ENCODE measurements around the gene FKBP14. TPM values are rescaled to one million over a fixed set of nuclear protein-coding genes. Genes with fewer than 3 reads are reported as not detected.

The FKBP14 gene
- total RNA-seq, 1 donor from 2014 or later, result 8.6 TPM

DNA sequence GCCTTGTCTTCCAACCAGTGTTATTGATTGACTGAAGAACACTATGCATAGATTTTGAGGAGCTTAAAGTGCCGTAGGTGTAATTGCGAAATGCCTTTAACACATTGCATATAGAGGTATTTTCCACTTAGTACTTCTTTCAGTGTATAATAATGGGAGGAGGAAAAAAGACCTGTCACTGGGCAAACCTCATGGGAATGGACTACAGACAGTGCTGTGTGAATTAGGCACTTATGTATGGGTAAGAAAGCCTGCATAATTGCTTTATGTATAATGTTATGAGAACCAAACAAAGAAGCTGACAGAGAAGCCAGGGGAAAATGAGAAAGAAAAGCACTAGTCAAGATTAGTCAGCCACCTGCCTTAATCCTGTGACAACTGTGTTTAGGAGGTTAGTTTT is 24.5 kb downstream of the FKBP14 start:
- DNase-seq (no peak), ATAC-seq (ENCODE audit: poor library complexity) (no peak)

DNA sequence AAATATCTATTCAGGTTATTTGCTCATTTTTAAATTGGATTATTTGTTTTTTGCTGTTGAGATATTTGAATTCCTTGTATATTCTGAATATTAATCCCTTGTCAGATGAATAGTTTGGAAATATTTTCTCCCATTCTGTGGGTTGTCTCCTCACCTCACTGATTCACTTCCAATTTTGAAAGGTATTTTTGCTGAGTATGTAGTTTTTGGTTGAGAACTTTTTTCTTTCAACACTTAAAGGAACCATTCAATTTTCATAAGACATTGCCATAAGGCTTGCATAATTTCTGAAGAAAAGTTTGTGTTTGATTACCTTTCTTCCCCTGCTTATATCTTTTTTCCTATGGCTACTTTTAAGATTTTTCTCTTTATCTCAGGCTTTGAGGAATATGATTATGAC is 28.0 kb downstream of the FKBP14 start:
- intact Hi-C loops (cut with DNase I), result no loop called here
- ATAC-seq (ENCODE audit: poor library complexity) (no peak), DNase-seq (no peak)

More for the DNA sequence above, 24.5 kb downstream of the FKBP14 start:
- intact Hi-C loops (cut with DNase I), result no loop called here

DNA sequence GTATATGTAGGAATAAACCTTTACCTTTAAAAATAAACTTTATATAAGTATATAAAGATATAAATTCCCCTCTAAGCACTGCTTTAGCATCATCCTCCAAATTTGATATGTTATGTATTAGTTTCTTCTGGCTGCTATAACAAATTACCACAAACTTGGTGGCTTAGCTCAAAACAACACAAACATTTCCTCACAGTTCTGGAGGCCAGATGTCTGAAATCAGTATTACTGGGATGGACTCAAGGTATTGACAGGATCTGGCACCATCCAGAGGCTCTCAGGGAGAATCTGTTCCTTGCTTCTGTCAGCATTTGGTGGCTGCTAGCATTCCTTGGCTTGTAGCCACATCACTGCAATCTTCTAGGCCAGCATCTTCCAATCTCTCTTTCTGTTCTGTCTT is 30.2 kb downstream of the FKBP14 start:
- intact Hi-C loops (cut with DNase I), result no loop called here
- DNase-seq (no peak), ATAC-seq (ENCODE audit: poor library complexity) (no peak)

DNA sequence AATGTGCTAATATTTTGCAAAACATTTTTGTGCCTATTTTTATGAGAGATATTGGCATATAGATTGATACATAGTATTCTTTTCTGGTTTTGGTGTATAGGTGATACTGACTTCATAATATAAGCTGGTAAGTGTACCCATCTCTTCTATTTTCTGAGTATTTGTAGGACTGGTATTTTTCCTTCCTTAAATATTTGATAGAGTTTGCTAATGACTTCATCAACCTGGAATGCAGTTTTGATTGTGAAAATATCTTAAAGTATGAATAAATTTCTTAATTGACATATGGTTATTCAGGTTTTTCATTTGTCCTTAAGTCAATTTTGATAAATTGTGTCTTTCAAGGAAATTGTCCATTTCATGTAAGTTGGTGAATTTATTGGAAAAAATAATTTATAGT is 30.9 kb downstream of the FKBP14 start:
- no peak for ATAC-seq (ENCODE audit: poor library complexity)

DNA sequence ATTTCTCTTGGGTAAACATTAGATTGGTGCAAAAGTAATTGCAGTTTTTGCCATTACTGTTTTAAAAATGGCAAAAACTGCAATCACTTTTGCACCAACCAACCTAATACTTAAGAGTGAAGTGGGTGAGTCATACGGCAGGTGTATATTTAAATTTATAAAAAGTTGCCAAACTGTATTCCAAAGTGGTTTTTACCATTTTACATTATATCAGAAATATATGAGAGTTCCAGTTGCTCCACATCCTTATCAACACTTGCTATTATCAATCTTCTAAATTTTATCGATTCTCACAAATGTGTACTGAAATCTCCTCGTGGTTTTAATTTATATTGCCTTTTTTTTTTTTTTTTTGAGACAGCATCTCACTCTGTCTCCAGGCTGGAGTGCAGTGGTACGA is 33.4 kb downstream of the FKBP14 start:
- DNase-seq (no peak), ATAC-seq (ENCODE audit: poor library complexity) (no peak)
- intact Hi-C loops (cut with DNase I), result no loop called here

More for the DNA sequence above, 30.9 kb downstream of the FKBP14 start:
- DNase-seq, result no peak
- intact Hi-C loops (cut with DNase I), result no loop called here

DNA sequence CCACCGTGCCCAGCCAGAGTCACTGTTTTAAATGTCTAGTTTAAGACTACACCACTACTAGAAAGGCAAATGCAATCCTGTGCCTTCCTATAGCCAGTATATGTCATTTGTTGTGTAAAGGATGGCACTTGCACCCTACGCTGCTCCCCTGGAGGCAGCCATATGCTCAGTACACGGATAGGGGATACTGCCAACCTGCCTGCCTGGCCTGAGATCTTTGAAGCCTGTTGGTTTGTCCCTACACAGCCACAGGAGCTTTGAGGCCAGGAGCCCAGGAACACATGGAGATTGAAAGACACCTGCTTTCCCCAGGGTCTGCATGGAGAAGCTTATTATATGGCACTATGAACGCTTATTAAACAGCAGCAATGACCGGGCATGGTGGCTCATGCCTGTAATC is 34.6 kb downstream of the FKBP14 start:
- intact Hi-C loops (cut with DNase I), result no loop called here
- DNase-seq (no peak), ATAC-seq (ENCODE audit: poor library complexity) (no peak)

DNA sequence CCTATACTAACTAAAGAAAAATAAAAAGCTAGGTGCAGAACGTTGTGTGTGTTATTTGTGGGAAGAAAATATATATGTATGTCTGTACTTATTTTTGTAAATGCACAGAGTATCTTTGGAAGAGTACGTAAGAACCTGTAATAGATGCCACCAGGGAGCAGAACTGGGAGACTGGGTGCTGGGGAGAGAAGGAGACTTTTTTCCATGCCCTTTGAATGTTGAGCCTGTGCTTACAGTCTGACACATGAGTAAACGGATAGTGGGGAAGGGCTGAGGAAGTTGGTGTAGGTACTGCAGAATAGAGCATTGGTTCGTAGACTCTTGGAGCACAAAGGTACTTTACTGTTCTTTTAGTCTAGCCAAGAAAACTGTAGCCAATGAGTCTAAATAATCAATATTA is 35.6 kb downstream of the FKBP14 start:
- no peak for ATAC-seq (ENCODE audit: poor library complexity)
- no peak for DNase-seq
- intact Hi-C loops (cut with DNase I), result no loop called here

DNA sequence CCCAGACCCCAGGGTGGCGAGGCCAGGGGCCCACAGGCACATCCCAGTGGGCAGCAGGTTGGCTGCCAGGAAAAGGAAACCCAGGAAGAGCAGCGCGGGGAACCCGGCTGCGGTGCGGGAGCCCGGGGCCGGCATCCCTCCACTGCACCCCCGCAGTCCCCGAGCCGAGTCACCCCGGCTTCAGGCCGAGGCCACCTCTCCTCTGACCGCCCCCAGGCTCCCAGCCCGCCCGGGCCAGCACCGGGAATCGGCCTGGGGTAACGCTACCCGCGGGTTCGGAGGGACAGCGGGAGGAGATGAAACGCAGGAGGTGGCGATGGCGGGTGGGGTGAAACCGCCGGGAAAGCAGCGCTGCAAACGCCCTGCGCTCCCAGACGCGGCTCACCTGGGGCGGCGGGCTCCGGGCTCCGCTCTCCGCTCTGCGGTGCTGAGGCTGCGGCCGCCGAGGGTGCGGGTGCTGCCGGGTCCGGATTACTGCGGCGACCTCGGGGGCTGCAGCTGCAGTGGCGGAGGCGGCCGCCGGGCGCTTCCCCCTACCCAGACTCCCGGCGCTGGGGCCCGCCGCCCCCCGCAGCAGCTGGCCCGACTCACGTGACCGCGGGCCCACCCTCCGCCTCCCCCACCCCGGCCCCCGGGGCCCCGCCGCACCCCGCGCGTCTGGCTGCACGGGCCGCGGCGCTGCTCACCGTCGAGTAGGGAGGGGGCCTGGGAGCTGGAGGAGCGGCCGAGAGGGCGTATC is 37.1 kb downstream of the FKBP14 start, which contains the start of gene SCRN1:
SCRN1 (minus strand) TSS at position 545 of the 739 bp plus-strand sequence. CDS start 20,734 bp downstream, outside the sequence.
- DNase-seq (peak; percentile 55), ATAC-seq (ENCODE audit: poor library complexity) (peak; percentile 76)
- intact Hi-C loops (cut with DNase I), result no loop called here

DNA sequence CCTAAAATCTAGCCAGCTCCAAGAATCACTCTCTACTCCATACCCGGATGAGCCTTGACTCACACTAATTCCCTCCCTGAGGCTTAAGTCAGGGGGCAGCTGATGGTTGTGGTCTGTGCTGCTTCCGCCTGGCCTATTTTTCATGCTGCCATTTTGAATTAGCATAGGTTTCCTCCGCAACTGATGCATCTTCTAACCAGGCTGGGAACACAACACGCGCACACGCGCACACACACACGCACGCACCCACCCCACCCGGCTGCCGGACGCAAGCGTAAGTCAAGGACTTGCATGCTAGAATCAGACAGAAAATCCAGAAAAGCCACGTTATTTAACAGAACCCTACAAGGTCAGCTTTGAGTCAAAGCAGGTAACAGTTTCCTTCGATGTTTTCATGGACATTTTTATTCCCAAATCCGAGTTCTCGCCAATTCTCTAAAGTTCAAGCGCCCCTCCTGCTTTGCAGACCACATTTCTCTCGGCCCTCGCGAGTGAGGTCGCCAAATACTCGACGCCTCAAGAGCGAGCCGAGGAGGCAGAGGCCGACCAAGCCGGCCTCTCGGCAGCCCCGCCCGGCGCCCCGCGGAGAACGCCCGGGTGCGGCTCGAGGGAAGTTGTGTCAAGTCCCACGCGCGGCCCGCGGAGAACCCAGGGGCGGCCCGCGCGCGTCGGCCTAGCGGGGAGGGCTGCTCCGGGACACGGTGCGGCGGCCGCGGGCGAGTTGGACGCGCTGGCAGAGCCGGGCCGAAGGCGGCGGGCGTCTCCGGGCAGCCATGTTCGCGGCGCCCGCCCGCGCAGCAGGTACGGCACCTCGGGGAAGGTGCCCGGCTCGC is 37.9 kb downstream of the FKBP14 start:
- ATAC-seq (ENCODE audit: poor library complexity) (peak; percentile 74), DNase-seq (peak; percentile 75)
- intact Hi-C loops (cut with DNase I), result no loop called here

DNA sequence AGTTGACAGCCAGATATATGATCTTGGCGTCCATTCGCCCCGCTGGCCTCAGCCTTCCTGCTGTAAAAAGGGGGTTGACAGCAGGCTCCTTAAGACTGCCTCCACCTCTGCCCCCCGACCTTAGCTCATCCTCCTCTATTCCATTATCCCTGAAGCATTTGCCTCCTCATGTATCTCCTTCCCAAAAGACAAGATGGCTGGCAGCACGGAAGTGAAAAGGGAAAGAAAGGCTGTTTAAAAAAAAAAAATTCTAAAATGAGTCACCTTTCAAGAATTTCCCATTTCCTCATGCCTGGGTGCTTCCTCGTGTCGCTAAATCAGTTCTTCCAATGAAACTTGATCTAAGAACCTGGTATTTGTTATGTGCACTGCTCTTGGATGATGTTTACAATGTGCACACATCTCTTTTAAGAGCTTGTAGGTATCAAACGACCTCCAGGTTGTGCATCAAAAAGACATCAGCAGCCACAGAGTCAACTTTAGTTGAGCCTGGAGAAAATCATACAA is 38.6 kb downstream of the FKBP14 start:
- DNase-seq, result no peak
- intact Hi-C loops (cut with DNase I), result no loop called here
- ATAC-seq (ENCODE audit: poor library complexity), result no peak

DNA sequence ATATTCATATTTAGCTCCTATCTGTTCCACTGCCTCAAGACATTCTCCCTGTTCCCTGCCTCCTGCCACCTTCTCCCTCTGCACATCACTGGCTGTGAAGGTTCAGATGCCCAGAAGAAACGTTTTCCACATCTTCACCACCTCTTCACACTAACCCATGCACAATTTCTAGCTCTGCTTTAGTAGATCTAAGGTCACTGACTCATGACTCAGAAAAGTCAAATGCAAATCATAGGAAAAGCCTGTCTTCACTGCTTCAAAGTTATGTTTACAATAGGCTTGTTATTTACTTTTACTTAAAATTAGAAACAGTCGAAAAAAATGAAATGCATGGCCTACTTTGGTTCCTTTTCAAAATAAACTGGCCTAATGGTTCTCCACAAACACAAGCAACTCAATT is 39.4 kb downstream of the FKBP14 start:
- DNase-seq (no peak), ATAC-seq (ENCODE audit: poor library complexity) (no peak)
- intact Hi-C loops (cut with DNase I), result no loop called here

DNA sequence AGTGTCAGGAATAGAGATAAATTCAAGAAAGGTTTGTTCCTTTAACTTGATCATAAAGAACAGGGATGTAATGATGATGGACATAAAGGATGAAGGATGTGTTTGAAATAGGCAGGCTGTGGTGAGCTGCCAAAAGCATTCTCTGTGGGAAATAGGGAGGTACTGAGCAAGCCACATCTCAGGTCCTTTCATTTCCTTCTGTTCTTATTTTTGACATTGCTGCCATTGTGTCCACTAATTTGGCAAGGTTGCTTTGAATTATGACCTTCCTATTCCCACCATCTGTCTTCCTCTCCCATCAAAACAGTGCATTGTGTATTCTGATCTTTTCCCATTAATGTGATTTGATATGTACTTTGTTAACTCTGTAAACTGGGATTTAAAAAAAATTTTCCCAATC is 46.4 kb downstream of the FKBP14 start:
- DNase-seq (no peak), ATAC-seq (ENCODE audit: poor library complexity) (no peak)
- intact Hi-C loops (cut with DNase I), result no loop called here

DNA sequence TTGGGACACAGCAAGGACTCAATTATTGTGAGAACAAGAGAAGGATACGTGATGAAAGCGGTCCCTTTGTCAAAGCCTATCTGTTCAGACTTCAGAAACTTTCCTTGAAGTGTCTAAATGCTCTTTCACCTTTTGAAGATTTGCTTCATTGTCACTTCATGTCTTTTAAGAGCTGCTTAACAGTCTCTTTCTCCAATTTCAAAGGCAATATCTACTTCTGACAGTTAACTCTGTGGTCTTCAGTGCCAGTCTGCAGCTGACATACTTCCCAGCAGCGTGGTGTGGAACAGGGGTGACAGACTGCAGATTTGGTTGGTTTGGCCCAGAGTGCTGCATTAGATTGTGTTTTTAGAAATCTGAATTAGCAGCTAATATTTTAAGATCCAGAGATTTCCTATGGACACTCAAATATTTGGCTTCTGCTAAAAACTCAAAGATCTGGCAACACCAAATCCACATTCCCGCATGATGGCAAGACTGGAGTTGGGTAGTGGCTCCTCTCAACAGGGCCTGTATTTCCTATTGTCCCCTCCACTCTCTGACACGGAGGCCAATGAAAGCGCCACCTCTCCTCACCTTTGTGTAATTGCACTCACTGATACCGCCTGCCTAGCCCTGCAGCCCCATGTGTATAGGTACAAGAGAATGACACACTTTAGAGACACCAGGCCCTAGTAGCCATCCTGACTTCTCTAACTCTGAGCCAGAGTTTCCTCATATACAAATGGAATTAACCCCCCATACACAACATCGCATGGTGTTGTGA is 48.4 kb downstream of the FKBP14 start:
- DNase-seq, result no peak
- ATAC-seq (ENCODE audit: poor library complexity), result no peak
- intact Hi-C loops (cut with DNase I), result no loop called here

DNA sequence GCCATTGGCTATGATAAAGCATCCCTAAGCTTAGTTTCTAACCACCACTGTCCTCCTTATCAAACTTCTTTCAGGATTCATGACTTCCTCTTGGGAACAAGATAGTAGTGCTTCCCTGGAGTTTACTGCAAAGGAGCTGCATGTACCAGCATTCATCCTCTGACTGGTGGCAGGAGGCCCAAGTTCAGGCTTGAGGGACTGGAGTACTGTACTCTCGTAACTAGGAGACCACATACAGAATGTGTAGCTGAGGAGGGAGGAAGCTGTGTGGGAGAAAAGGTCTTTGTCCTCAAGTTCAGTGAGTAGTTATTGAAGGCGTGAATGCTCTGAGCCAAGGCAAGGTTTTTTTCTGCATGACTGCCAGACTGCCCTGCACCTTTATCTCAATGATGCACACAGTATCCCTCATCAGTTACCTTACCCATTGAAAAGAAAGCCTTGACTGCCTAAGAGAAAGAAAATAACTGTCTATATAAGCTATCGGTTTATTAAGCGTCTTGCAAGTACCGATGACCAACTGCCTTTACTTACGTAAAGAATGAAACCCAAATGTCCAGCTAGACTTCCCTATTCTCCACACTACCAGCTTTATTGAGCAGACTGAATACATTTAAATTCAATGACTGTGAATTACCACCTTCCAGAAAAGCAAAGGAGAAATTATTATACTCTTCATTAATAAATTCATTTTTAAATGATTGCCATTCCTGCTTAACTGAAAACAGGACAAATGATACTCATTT is 49.7 kb downstream of the FKBP14 start:
- ATAC-seq (ENCODE audit: poor library complexity), result peak; percentile 71
- peak; percentile 52 for DNase-seq
- intact Hi-C loops (cut with DNase I), result no loop called here

DNA sequence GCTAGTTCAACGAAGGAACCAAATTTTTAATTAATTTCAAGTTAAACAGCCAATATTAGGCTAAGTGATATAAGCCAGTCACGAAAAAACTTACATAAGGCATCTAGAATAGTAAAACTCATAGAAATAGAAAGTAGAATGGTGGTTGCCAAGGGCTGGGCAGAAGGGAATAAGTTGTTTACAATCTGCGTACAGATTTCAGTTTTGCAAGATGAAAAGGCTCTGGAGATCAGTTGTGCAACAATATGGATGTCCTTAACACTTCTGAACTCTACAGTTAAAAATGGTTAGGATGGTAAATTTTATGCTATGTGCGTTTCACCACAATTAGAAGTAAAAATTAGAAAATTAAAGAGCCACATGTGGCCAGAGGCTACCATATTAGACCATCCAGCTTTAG is 50.2 kb downstream of the FKBP14 start:
- intact Hi-C loops (cut with DNase I), result no loop called here
- DNase-seq (no peak), ATAC-seq (ENCODE audit: poor library complexity) (peak; percentile 83)

DNA sequence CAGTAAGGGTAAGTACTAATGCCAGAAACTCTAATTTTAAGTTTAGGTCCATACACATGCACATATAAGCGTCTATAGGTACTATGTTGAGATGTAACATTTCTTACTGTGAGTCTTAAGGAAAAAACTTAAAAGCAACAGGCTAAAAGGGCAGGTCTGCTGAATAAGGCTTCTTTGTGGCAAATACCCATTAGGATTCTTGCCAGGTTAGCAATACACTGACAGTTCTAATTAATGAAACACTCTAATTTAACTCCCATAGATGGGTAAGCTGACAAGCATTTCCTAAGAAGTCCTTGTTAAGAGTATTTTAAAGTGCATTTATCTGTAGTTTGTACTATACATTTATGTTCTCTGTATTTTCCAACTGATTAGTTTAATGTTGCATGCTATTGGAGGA is 50.9 kb downstream of the FKBP14 start:
- no peak for DNase-seq
- no peak for ATAC-seq (ENCODE audit: poor library complexity)
- intact Hi-C loops (cut with DNase I), result no loop called here

DNA sequence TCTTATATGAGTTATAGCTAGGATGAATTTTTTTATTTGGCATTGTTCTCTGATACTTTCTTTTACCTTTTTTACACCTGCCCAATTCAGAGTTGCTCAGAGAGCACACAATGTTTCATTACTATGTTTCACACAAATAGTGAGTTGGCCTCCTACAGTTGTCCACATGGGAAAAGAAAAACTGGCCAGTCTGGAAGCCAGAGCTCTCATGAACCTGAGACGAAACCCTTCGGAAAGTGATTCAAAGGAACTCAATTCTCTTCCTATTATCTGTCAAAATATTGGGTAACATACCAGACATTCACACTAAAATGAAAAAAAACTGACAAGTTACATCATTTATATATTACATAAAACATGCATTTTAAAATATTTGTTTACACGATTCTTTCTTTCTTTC is 52.2 kb downstream of the FKBP14 start:
- intact Hi-C loops (cut with DNase I), result no loop called here
- ATAC-seq (ENCODE audit: poor library complexity) (no peak), DNase-seq (no peak)

DNA sequence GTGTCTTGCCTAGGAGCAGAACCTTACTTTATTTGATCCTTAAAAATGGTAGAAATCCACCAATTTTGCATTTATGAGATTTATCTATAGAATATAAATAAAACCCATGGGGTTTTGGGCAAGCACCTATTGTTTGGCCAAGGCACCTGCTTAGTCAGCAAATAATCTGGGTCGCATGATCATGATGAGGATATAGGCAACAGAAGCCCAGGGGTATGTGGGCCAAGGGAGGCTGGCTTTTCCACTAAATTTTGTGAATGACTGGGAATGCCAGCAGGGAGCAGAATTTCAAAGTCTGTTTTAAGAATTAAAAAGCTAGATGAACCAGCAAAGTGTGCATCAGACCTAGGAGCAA is 54.2 kb downstream of the FKBP14 start:
- no peak for ATAC-seq (ENCODE audit: poor library complexity)
- no peak for DNase-seq
- intact Hi-C loops (cut with DNase I), result no loop called here

Data from Right ventricle myocardium superior (tissue), 1 donor.